WI38 (cell line): Measurements from ENCODE around the gene NRK.
"Not testable (repeated sequence)": the region's sequence is repeated elsewhere in the genome, so short reads cannot be mapped to it uniquely, and the experiment has no call there.

Experiments used
- H3K4me3 ChIP-seq: 2 replicates; pipeline ENCODE4 v1.5.1; 2011; ENCODE audit warnings: low read depth, mild to moderate bottlenecking, control low read depth, low read length
- CTCF ChIP-seq: IDR thresholded peaks from 2 replicates; pipeline ENCODE4 v1.5.1; 2012; ENCODE audit warnings: low read depth, mild to moderate bottlenecking, control low read depth, low read length

NRK gene

GRCh38 chrX:105822138-105823091, at the start of gene NRK:
TSS of gene NRK (plus strand) at chrX:105822539. CDS start at chrX:105822846, 307 bp downstream.
- H3K4me3 ChIP-seq: no peak within 1 kb of the TSS
- TF ChIP-seq CTCF: no peak

GRCh38 chrX:105773801-105774200, 48.5 kb upstream of the NRK start:
- TF ChIP-seq CTCF: no peak
- no peak overlapping the region for H3K4me3 ChIP-seq

GRCh38 chrX:105775679-105776078, 46.7 kb upstream of the NRK start:
- H3K4me3 ChIP-seq: no peak overlapping the region
- TF ChIP-seq CTCF: no peak

- H3K4me3 ChIP-seq: no peak overlapping the region
- no peak for TF ChIP-seq CTCF
Observed at GRCh38 chrX:105781804-105782203, 40.5 kb upstream of the NRK start.

- H3K4me3 ChIP-seq: not testable (repeated sequence)
Observed at GRCh38 chrX:105796877-105797276, 25.5 kb upstream of the NRK start.

- H3K4me3 ChIP-seq: no peak overlapping the region
- TF ChIP-seq CTCF: no peak
Observed at GRCh38 chrX:105803891-105804290, 18.4 kb upstream of the NRK start.

- H3K4me3 ChIP-seq: not testable (repeated sequence)
Observed at GRCh38 chrX:105805655-105806054, 16.7 kb upstream of the NRK start.

GRCh38 chrX:105816517-105816916, 5.8 kb upstream of the NRK start:
- TF ChIP-seq CTCF: no peak
- no peak overlapping the region for H3K4me3 ChIP-seq
